ENCODE data around the gene BLTP3A.

DNA sequence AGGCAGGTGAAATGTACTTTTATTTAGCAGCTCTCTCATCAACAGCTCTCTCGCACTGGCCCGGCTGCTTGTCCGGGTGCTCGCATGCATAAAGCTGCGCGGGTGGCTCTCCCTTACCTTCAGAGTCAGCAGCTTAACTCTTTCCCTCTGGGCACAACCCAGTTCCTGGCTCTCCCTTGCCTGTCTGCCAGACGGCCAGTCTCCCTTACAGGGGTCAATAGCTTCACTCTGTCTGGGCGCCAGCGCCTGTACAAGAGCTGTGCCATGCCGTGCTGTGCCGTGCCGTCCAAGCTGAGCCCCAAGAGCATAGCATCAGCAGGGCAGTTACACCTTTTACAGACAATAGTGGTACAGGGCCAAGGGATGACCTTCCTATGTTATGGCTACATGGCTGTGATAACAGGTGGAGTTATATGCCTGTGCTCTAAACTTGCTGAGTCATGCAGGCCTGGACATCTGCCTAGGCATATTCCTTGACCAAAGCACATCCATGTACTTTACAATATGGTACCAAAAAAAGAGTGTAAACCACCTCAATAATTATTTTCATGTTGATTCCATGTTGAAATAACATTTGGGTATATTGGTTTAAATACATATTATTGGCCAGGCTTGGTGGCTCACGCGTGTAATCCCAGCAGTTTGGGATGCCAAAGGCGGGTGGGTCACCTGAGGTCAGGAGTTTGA lies 47.9 kb downstream of the BLTP3A start:
- TF ChIP-seq POLR2A (IDR thresholded peaks at IDR 0.05; ENCODE audit: low read depth, low read length) (no peak), POLR2AphosphoS5 (IDR thresholded peaks at IDR 0.05; ENCODE audit: low read depth, low read length) (no peak), TAF1 (IDR thresholded peaks at IDR 0.05; ENCODE audit: low read depth, low read length) (no peak)

Measured in GM12891 (cell line).